Fibroblast of the aortic adventitia (primary cell): ENCODE results near the gene KCNC1. TPM values are rescaled to one million over a fixed set of nuclear protein-coding genes. Genes with fewer than 3 reads are reported as not detected.

Experiments used
- DNase-seq: peaks from one replicate; pipeline ENCODE4 v3.0.0-alpha.2; 2010; ENCODE audit warnings: low read depth
- H3K4me3 ChIP-seq: 2 replicates; pipeline ENCODE4 v1.5.1; 2011; ENCODE audit warnings: low read depth, mild to moderate bottlenecking, control low read depth, low read length, moderate library complexity
- CTCF ChIP-seq: IDR thresholded peaks from 2 replicates; pipeline ENCODE4 v1.5.1; 2011; ENCODE audit warnings: mild to moderate bottlenecking, low read length, control low read depth, inconsistent platforms; ENCODE audit not compliant: insufficient read depth
- total RNA-seq: library from RNA; depleted of rRNA; stranded (reverse); fragments of >200 nt; gene quantifications from 2 replicates; pipeline ENCODE4 v1.2.3, GENCODE V29; 2012; ENCODE audit warnings: low replicate concordance

Gene KCNC1
- total RNA-seq, 1 donor: not detected

- DNase-seq: peak; percentile 15
- no peak for TF ChIP-seq CTCF
- no peak overlapping the region for H3K4me3 ChIP-seq
Observed at GRCh38 chr11:17699147-17700114, 35.1 kb upstream of the KCNC1 start.

- H3K4me3 ChIP-seq: no peak overlapping the region
- no peak for TF ChIP-seq CTCF
Observed at GRCh38 chr11:17700991-17701390, 33.6 kb upstream of the KCNC1 start.

GRCh38 chr11:17702876-17703275 is 31.7 kb upstream of the KCNC1 start:
- no peak overlapping the region for H3K4me3 ChIP-seq
- DNase-seq: no peak
- TF ChIP-seq CTCF: no peak

More at GRCh38 chr11:17700991-17701390, 33.6 kb upstream of the KCNC1 start:
- no peak for DNase-seq

GRCh38 chr11:17703951-17704350 is 30.6 kb upstream of the KCNC1 start:
- no peak for TF ChIP-seq CTCF

GRCh38 chr11:17707830-17708229 is 26.8 kb upstream of the KCNC1 start:
- no peak overlapping the region for H3K4me3 ChIP-seq
- no peak for TF ChIP-seq CTCF
- DNase-seq: no peak

More at GRCh38 chr11:17703951-17704350, 30.6 kb upstream of the KCNC1 start:
- DNase-seq: peak; percentile 10
- no peak overlapping the region for H3K4me3 ChIP-seq

- no peak for TF ChIP-seq CTCF
- no peak for DNase-seq
Observed at GRCh38 chr11:17711836-17712235, 22.7 kb upstream of the KCNC1 start.

More at GRCh38 chr11:17711836-17712235, 22.7 kb upstream of the KCNC1 start:
- H3K4me3 ChIP-seq: no peak overlapping the region
